Amniotic stem cell (primary cell): Measurements from ENCODE around the gene TOX2.
A peak's percentile ranks its signal among the peaks of the same experiment; 100 is the strongest.

Experiments used
- DNase-seq: peaks from one replicate; lab custom pipeline; 2025; lab: John Stamatoyannopoulos, UW

TOX2 gene

GRCh38 chr20:43915211-43916072, 790 bp downstream of the TOX2 start:
- DNase-seq = no peak

GRCh38 chr20:43916073-43916880, 1.6 kb downstream of the TOX2 start:
- no peak for DNase-seq

- peak; percentile 49 for DNase-seq
Observed at GRCh38 chr20:43916881-43917371, 2.3 kb downstream of the TOX2 start.

- DNase-seq = no peak
Observed at GRCh38 chr20:43917380-43917779, 2.7 kb downstream of the TOX2 start.

GRCh38 chr20:43919686-43920403, 5.2 kb downstream of the TOX2 start:
- no peak for DNase-seq

GRCh38 chr20:43920797-43921196, 6.1 kb downstream of the TOX2 start:
- DNase-seq = no peak

GRCh38 chr20:43921227-43921780, 6.7 kb downstream of the TOX2 start:
- DNase-seq = no peak

- DNase-seq = no peak
Observed at GRCh38 chr20:43922614-43923013, 8.0 kb downstream of the TOX2 start.

GRCh38 chr20:43923322-43923721, 8.7 kb downstream of the TOX2 start:
- no peak for DNase-seq

- no peak for DNase-seq
Observed at GRCh38 chr20:43923917-43924316, 9.3 kb downstream of the TOX2 start.

- DNase-seq = no peak
Observed at GRCh38 chr20:43925215-43925614, 10.6 kb downstream of the TOX2 start.

- DNase-seq = peak; percentile 21
Observed at GRCh38 chr20:43925801-43926200, 11.1 kb downstream of the TOX2 start.

- no peak for DNase-seq
Observed at GRCh38 chr20:43926287-43927050, 11.8 kb downstream of the TOX2 start.

- no peak for DNase-seq
Observed at GRCh38 chr20:43931976-43932375, 17.3 kb downstream of the TOX2 start.

- no peak for DNase-seq
Observed at GRCh38 chr20:43934833-43935232, 20.2 kb downstream of the TOX2 start.

GRCh38 chr20:43936104-43936770, 21.6 kb downstream of the TOX2 start:
- DNase-seq = no peak

- no peak for DNase-seq
Observed at GRCh38 chr20:43936805-43937204, 22.2 kb downstream of the TOX2 start.

GRCh38 chr20:43937591-43937990, 22.9 kb downstream of the TOX2 start:
- no peak for DNase-seq

GRCh38 chr20:43938017-43938655, 23.5 kb downstream of the TOX2 start:
- no peak for DNase-seq
